ENCODE results near the gene RBFOX2.

RBFOX2 gene

GRCh38 chr22:35735542-35735941 lies 293.1 kb downstream of the RBFOX2 start:
- Histone ChIP-seq H3K9me3 (ENCODE audit: insufficient read depth, low read length) (no peaks in the 10 kb centered on the region), H3K4me1 (ENCODE audit: low read length) (no peaks in the 10 kb centered on the region), H3K4me2 (ENCODE audit: low read length) (no peak overlapping the region), H3K27me3 (ENCODE audit: low read depth, low read length) (peaks cover 57% of the 10 kb centered on the region), H3K9ac (ENCODE audit: low read length) (no peak overlapping the region), H2AFZ (ENCODE audit: low read depth, low read length) (no peak overlapping the region), H4K20me1 (ENCODE audit: insufficient read depth, low read length) (no peaks in the 10 kb centered on the region), H3K36me3 (replicated peaks; ENCODE audit: low read depth, low read length) (no peaks in the 10 kb centered on the region), H3K79me2 (ENCODE audit: low read length) (no peaks in the 10 kb centered on the region), H3K27ac (ENCODE audit: low read length) (no peak overlapping the region), H3K4me3 (ENCODE audit: low read length) (no peak overlapping the region)
- TF ChIP-seq CTCF (IDR thresholded peaks at IDR 0.05; ENCODE audit: low read depth, low read length) (no peak), EZH2phosphoT487 (IDR thresholded peaks at IDR 0.05; ENCODE audit: low read depth) (no peak)

GRCh38 chr22:35734517-35734827 lies 294.2 kb downstream of the RBFOX2 start:
- Histone ChIP-seq H3K4me1 (ENCODE audit: low read length) (no peaks in the 10 kb centered on the region), H3K27me3 (ENCODE audit: low read depth, low read length) (peaks cover 50% of the 10 kb centered on the region), H4K20me1 (ENCODE audit: insufficient read depth, low read length) (no peaks in the 10 kb centered on the region), H3K79me2 (ENCODE audit: low read length) (no peaks in the 10 kb centered on the region), H3K4me3 (ENCODE audit: low read length) (no peak overlapping the region), H2AFZ (ENCODE audit: low read depth, low read length) (no peak overlapping the region), H3K9me3 (ENCODE audit: insufficient read depth, low read length) (no peaks in the 10 kb centered on the region), H3K27ac (ENCODE audit: low read length) (no peak overlapping the region), H3K36me3 (replicated peaks; ENCODE audit: low read depth, low read length) (no peaks in the 10 kb centered on the region), H3K4me2 (ENCODE audit: low read length) (no peak overlapping the region), H3K9ac (ENCODE audit: low read length) (no peak overlapping the region)
- no peak for TF ChIP-seq EZH2phosphoT487 (IDR thresholded peaks at IDR 0.05; ENCODE audit: low read depth)
- no peak for TF ChIP-seq CTCF (IDR thresholded peaks at IDR 0.05; ENCODE audit: low read depth, low read length)

DNA sequence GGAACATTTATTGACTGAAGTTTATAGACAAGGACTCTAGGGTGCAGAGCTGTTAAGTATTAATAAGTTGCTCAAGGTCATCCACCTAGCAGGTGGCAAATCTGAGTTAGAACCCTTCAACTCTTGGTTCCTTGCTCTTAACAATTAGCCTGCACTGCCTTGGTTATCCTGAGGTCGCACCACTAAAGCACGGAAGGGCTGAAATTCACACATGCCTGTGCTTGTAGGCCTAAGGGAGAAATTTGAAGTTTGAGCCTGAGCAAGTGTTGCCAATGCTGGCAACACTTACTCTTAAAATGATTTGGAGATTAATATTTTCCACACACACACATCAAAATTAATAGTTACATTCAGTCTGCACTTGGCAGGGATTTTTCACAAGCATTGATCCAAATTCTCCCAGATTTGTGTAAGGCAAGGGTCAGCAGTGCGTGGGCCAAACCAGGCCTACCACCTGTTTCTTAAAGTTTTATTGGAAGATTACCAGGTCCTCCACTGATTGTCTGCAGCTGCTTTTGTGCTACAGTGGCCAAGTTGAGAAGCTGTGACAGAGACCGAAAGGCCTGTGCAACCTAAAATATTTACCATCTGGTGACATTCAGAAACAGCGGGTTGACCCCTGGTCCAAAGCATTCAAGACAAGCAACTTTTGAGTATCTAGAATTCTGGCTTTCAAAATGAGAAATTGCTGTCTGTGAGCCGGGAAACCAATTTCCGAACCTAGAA lies 294.7 kb downstream of the RBFOX2 start:
- H3K36me3 ChIP-seq (replicated peaks; ENCODE audit: low read depth, low read length), result no peaks in the 10 kb centered on the region
- no peaks in the 10 kb centered on the region for H3K4me1 ChIP-seq (ENCODE audit: low read length)
- no peaks in the 10 kb centered on the region for H4K20me1 ChIP-seq (ENCODE audit: insufficient read depth, low read length)
- H3K79me2 ChIP-seq (ENCODE audit: low read length), result no peaks in the 10 kb centered on the region
- H3K27me3 ChIP-seq (ENCODE audit: low read depth, low read length), result peaks cover 46% of the 10 kb centered on the region
- H3K9ac ChIP-seq (ENCODE audit: low read length), result no peak overlapping the region
- H3K27ac ChIP-seq (ENCODE audit: low read length), result no peak overlapping the region
- no peak overlapping the region for H2AFZ ChIP-seq (ENCODE audit: low read depth, low read length)
- no peak overlapping the region for H3K4me2 ChIP-seq (ENCODE audit: low read length)
- H3K4me3 ChIP-seq (ENCODE audit: low read length), result no peak overlapping the region
- no peak for TF ChIP-seq CTCF (IDR thresholded peaks at IDR 0.05; ENCODE audit: low read depth, low read length)
- TF ChIP-seq EZH2phosphoT487 (IDR thresholded peaks at IDR 0.05; ENCODE audit: low read depth), result no peak
- H3K9me3 ChIP-seq (ENCODE audit: insufficient read depth, low read length), result no peaks in the 10 kb centered on the region

DNA sequence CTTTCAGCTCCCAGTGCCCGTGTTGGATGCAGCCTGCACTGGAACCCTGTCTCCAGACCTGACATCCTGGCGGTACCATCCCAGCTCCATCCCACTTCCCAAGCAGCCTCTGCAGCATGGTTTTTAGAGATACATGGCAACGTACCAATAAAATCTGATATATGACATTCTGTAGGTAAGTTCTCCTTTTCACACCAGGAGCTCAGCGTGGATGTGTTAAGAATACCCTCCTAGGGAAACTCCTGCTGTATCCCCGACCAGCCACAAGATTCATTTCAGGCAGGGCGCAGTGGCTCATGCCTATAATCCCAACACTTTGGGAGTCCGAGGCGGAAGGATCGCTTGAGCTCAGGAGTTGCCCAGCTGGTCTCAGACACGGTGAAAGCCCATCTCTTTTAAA lies 295.6 kb downstream of the RBFOX2 start:
- H3K4me1 ChIP-seq (ENCODE audit: low read length), result no peaks in the 10 kb centered on the region
- no peak overlapping the region for H3K9ac ChIP-seq (ENCODE audit: low read length)
- H3K36me3 ChIP-seq (replicated peaks; ENCODE audit: low read depth, low read length), result no peaks in the 10 kb centered on the region
- no peaks in the 10 kb centered on the region for H3K79me2 ChIP-seq (ENCODE audit: low read length)
- no peak for TF ChIP-seq CTCF (IDR thresholded peaks at IDR 0.05; ENCODE audit: low read depth, low read length)
- no peak for TF ChIP-seq EZH2phosphoT487 (IDR thresholded peaks at IDR 0.05; ENCODE audit: low read depth)
- peaks cover 36% of the 10 kb centered on the region for H3K27me3 ChIP-seq (ENCODE audit: low read depth, low read length)
- H3K4me2 ChIP-seq (ENCODE audit: low read length), result no peak overlapping the region
- no peaks in the 10 kb centered on the region for H3K9me3 ChIP-seq (ENCODE audit: insufficient read depth, low read length)
- no peak overlapping the region for H3K4me3 ChIP-seq (ENCODE audit: low read length)
- no peaks in the 10 kb centered on the region for H4K20me1 ChIP-seq (ENCODE audit: insufficient read depth, low read length)
- no peak overlapping the region for H3K27ac ChIP-seq (ENCODE audit: low read length)
- no peak overlapping the region for H2AFZ ChIP-seq (ENCODE audit: low read depth, low read length)

All from OCI-LY3 (cell line).